Colonic mucosa (tissue), 4 donors: ENCODE measurements around the gene ACSM2A. TPM values are rescaled to one million over a fixed set of nuclear protein-coding genes. Genes with fewer than 3 reads are reported as not detected.
"Not testable (repeated sequence)": the region's sequence is repeated elsewhere in the genome, so short reads cannot be mapped to it uniquely, and the experiment has no call there.

Experiments
- DNase-seq: peaks from one replicate; pipeline ENCODE4 v3.0.0-alpha.2; 2020
- H3K27ac ChIP-seq: fragments of 200-600 bp; one replicate; pipeline ENCODE4 v1.8.0; 2021
- H3K27me3 ChIP-seq: fragments of 200-600 bp; one replicate; pipeline ENCODE4 v1.8.0; 2021
- H3K36me3 ChIP-seq: fragments of 200-600 bp; one replicate; pipeline ENCODE4 v1.8.0; 2021
- H3K4me1 ChIP-seq: fragments of 200-600 bp; one replicate; pipeline ENCODE4 v1.8.0; 2021; ENCODE audit warnings: mild to moderate bottlenecking
- H3K4me3 ChIP-seq: fragments of 200-600 bp; one replicate; pipeline ENCODE4 v1.8.0; 2021
- H3K9ac ChIP-seq, 2 donors: one replicate each; pipeline ENCODE4 v1.7.0; 2013; ENCODE audit warnings: control low read depth in 2 of 2, low read depth in 2 of 2, low read length in 2 of 2
- H3K9me3 ChIP-seq: fragments of 200-600 bp; one replicate; pipeline ENCODE4 v1.8.0; 2021
- intact Hi-C: fragments of 100-400 bp; cut with DNase I; formaldehyde crosslinking; loops from one replicate; pipeline ENCODE4 v1.14.1; 2022
- total RNA-seq, 2 donors: library from RNA; stranded (reverse); fragmentation: NEBNext Ultra II Directional in 1 of 2; extraction: Animal tissue kit (Norgen Biotek cat#: 25700) in 1 of 2; gene quantifications; one replicate each; pipeline ENCODE4 v1.2.1, GENCODE V29; 2021
- donor health status: healthy.
- donor health status: DM: no; HTN: no; CAD: no.
- donor health status: DM: no; HTN: no; CAD: no.

ACSM2A gene
- total RNA-seq, 2 donors from 2014 or later = 0.20 TPM; not detected in 1

DNA sequence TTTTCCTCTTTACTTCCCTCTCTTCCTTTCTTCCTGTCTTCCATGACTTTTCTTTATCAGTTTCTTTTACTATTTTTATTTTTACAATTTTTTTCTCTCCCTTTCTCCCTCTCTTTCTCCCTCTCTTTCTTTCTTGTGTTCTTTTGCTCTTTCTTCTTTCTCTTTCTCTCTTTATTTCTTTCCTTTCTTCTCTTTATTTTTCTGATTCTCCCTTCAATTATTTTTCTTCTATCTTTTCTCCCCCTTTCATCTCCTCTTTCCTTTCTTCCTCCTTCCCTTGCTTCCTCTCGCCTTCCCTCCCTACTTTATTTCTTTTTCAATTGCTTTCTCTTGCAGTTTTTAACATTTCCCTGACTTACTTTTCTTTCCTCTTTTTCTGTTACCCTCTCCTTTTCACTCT lies 85.3 kb downstream of the ACSM2A start:
- intact Hi-C loops, H3K27ac ChIP-seq: not testable (repeated sequence)

More for the DNA sequence above, 85.3 kb downstream of the ACSM2A start:
- DNase-seq, H3K9me3 ChIP-seq, H3K4me3 ChIP-seq, H3K36me3 ChIP-seq, H3K4me1 ChIP-seq, H3K9ac ChIP-seq, H3K27me3 ChIP-seq: not testable (repeated sequence)

Other genes with a start within 250 kb of the ACSM2A start
- gene GP2, start 124.0 kb upstream of the ACSM2A start, total RNA-seq = 10 to 100 TPM in 1 of 2 donors, 1 to 10 TPM in 1; 5.3 to 31.1 TPM
- not detected for gene UMOD, start 98.8 kb upstream of the ACSM2A start, total RNA-seq
- not detected for gene PDILT, start 46.8 kb upstream of the ACSM2A start, total RNA-seq
- gene ACSM5, start 42.0 kb upstream of the ACSM2A start, total RNA-seq = under 1 TPM; 0.20 to 0.77 TPM
- gene ACSM2B, start 124.8 kb downstream of the ACSM2A start, total RNA-seq = under 1 TPM in 1 of 2 donors, not detected in 1; 0.22 TPM
- under 1 TPM; 0.57 to 0.72 TPM for gene ACSM1, start 246.2 kb downstream of the ACSM2A start, total RNA-seq